K562 (cell line): ENCODE data around the gene DPP9. TPM values are rescaled to one million over a fixed set of nuclear protein-coding genes. Genes with fewer than 3 reads are reported as not detected.
A peak's percentile ranks its signal among the peaks of the same experiment; 100 is the strongest.

ENCODE experiments used
- NRF1 ChIP-seq, 2 experiments: fragments of 450-650 bp; IDR thresholded peaks in 1 of 2; conservative IDR thresholded peaks in 1 of 2; 2 replicates each; pipeline ENCODE4 v1.6.1; 2014; ENCODE audit warnings: mild to moderate bottlenecking in 2 of 2
- polyA plus RNA-seq, 8 experiments: library from polyadenylated mRNA; depleted of rRNA in 4 of 8; stranded (reverse) in 5 of 8; unstranded in 3 of 8; fragments of >200 nt; fragmentation: Nextera tagmentation in 2 of 8; fragmentation: Illumina TruSeq in 1 of 8; extraction: Ambion mirVana in 2 of 8; extraction: Trizol in 1 of 8; gene quantifications; 2 replicates each; pipeline versions ENCODE4 v1.2.1 to v1.2.3, GENCODE V29; 2011 to 2014; ENCODE audit warnings: inconsistent platforms in 1 of 8, missing spikeins in 1 of 8
- total RNA-seq, 7 experiments: library from RNA; depleted of rRNA in 6 of 7; stranded (reverse); fragments of >200 nt in 6 of 7; fragmentation: Illumina TruSeq in 2 of 7; extraction: Trizol in 2 of 7; gene quantifications; 2 replicates each; pipeline versions ENCODE4 v1.2.1 to v1.2.3, GENCODE V29; 2011 to 2021; ENCODE audit warnings: low replicate concordance in 1 of 7
- TF ChIP-seq, protein P1 (sequence below), 2 experiments: IDR thresholded peaks; 2 replicates each; pipeline ENCODE4 v1.6.1; 2011; ENCODE audit warnings: borderline replicate concordance in 1 of 2, control low read depth in 1 of 2, low read depth in 1 of 2, low read length in 1 of 2, mild to moderate bottlenecking in 1 of 2, mixed read lengths in 1 of 2, moderate library complexity in 1 of 2; ENCODE audit not compliant: insufficient read depth in 1 of 2, insufficient read length in 1 of 2, poor library complexity in 1 of 2, severe bottlenecking in 1 of 2; ENCODE audit errors: extremely low read depth in 1 of 2
- TF ChIP-seq, protein P2 (sequence below): fragments of 200-800 bp; sonication (Bioruptor generic); IDR thresholded peaks from 2 replicates; pipeline ENCODE4 v1.6.1; 2017; ENCODE audit warnings: missing genetic modification characterization, missing compliant biosample characterization

The DPP9 gene
- total and polyA plus RNA-seq, 9 of the 15 experiments (the other 6 are each of a cell fraction or from before 2014, with no cell fraction given): 0.90 to 66.7 (median 24.5) TPM

DNA sequence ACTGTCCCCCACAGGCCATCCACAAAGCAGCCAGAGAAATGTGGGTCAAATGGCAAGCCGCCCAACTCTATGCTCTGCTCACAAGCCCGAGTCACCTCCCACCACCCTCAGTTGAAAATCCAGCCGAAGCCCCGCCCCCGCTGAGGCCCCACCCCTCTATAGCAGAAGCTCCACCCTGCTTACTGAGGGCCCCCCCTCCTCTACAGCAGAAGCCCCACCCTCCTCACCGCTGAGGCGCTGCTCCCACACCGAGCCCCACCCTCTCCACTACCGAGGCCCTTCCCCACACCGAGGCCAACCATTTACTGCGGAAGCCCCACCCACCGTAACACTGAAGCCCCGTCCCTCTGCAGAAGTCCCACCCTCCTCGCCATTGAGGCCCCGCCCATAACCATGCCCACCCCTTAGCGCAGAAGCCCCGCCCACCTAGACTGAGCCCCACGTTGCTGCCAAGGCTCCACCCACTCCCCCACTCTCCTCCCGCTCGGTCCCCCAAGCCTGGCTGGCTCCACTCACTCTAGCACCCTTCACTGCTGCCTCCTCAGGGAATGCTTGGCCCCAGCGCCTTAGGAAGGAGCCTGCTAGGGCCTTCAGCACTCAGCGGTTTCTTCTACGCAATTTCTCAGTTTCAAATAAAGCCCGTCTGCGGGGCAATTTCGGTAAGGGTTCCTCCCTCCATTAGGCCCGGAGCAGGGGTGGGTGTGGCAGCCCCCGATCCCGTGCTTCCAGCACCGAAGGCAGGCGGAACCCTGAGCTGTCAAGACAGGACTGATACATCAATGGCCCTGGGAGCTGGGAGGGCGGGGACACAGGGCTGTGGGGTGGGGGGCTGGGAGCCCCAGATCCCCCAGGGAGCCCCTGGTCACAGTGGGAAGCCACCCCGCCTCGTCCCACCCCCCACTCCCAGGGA, 44.5 kb downstream of the DPP9 start (continued):
- TF ChIP-seq, protein P1, sequence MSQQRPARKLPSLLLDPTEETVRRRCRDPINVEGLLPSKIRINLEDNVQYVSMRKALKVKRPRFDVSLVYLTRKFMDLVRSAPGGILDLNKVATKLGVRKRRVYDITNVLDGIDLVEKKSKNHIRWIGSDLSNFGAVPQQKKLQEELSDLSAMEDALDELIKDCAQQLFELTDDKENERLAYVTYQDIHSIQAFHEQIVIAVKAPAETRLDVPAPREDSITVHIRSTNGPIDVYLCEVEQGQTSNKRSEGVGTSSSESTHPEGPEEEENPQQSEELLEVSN (IDR thresholded peaks at IDR 0.05; ENCODE audit: borderline replicate concordance in 1 of 2, extremely low read depth in 1 of 2, insufficient read depth in 1 of 2, insufficient read length in 1 of 2, low read depth in 1 of 2, low read length in 1 of 2, poor library complexity in 1 of 2, severe bottlenecking in 1 of 2): no peak
- TF ChIP-seq NRF1 (conservative IDR thresholded peaks at IDR 0.05 in 1 of 2, IDR thresholded peaks at IDR 0.05 in 1 of 2): peak in 1 of 2 experiments; percentile 61; a peak in 2 of 4 replicates
- TF ChIP-seq, protein P2, sequence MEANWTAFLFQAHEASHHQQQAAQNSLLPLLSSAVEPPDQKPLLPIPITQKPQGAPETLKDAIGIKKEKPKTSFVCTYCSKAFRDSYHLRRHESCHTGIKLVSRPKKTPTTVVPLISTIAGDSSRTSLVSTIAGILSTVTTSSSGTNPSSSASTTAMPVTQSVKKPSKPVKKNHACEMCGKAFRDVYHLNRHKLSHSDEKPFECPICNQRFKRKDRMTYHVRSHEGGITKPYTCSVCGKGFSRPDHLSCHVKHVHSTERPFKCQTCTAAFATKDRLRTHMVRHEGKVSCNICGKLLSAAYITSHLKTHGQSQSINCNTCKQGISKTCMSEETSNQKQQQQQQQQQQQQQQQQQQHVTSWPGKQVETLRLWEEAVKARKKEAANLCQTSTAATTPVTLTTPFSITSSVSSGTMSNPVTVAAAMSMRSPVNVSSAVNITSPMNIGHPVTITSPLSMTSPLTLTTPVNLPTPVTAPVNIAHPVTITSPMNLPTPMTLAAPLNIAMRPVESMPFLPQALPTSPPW (CRISPR knock-in tag): peak; percentile 94
